OCI-LY1 (cell line): Measurements from ENCODE around the gene CRY2.

ENCODE experiments used
- CTCF ChIP-seq: fragments of 200-600 bp; sonication (generic), shearing (Covaris generic); IDR thresholded peaks from 2 replicates; pipeline ENCODE4 v1.5.1; 2017; ENCODE audit warnings: mild to moderate bottlenecking, antibody characterized with exemption, low read length, moderate library complexity, mixed read lengths
- EZH2 ChIP-seq: fragments of 200-600 bp; sonication (generic), shearing (Covaris generic); IDR thresholded peaks from 2 replicates; pipeline ENCODE4 v1.8.0; 2017; ENCODE audit warnings: borderline replicate concordance, mixed run types, mild to moderate bottlenecking, antibody characterized with exemption, low read length, moderate library complexity, mixed read lengths

GRCh38 chr11:45858751-45859398, 11.6 kb downstream of the CRY2 start:
- TF ChIP-seq CTCF (no peak), EZH2 (no peak)
